Activated B cell treated with CpG ODN at 0.5 μM for 24 hours (primary cell): Measurements from ENCODE around the gene PBX1. TPM values are rescaled to one million over a fixed set of nuclear protein-coding genes. Genes with fewer than 3 reads are reported as not detected.

Experiments
- ATAC-seq: fragments of 200-7000 bp; cut with Tn5 transposase; one replicate; pipeline ENCODE4 v1.10.0; 2021; ENCODE audit warnings: low read depth, mild to moderate bottlenecking, moderate library complexity
- CTCF ChIA-PET: fragments of 350-600 bp; sonication (Branson Sonifier 250); formaldehyde crosslinking; loops from one replicate; lab custom pipeline; 2021; ENCODE audit warnings: antibody characterized with exemption; lab: Charles Lee
- POLR2A ChIA-PET: fragments of 350-600 bp; sonication (Branson Sonifier 250); formaldehyde crosslinking; loops from one replicate; lab custom pipeline; 2021; ENCODE audit warnings: antibody characterized with exemption; lab: Charles Lee
- DNase-seq: peaks from one replicate; pipeline ENCODE4 v3.0.0; 2022
- H3K27ac Mint-ChIP-seq: one replicate; pipeline ENCODE4 v1.8.0; 2020; ENCODE audit warnings: mixed read lengths
- H3K27me3 Mint-ChIP-seq: one replicate; pipeline ENCODE4 v1.8.0; 2021; ENCODE audit warnings: mixed read lengths
- H3K36me3 Mint-ChIP-seq: one replicate; pipeline ENCODE4 v1.8.0; 2021; ENCODE audit warnings: low read depth, mixed read lengths
- H3K4me1 Mint-ChIP-seq: one replicate; pipeline ENCODE4 v1.8.0; 2021; ENCODE audit warnings: mixed read lengths
- H3K4me3 Mint-ChIP-seq: one replicate; pipeline ENCODE4 v1.8.0; 2020; ENCODE audit warnings: mild to moderate bottlenecking, mixed read lengths
- H3K9me3 Mint-ChIP-seq: one replicate; pipeline ENCODE4 v1.8.0; 2020; ENCODE audit warnings: mixed read lengths
- CTCF ChIP-seq: fragments of 200-600 bp; IDR thresholded peaks from one replicate; pipeline ENCODE4 v1.8.0; 2022; ENCODE audit warnings: antibody characterized with exemption, mild to moderate bottlenecking
- intact Hi-C: fragments of 100-400 bp; cut with micrococcal nuclease; formaldehyde crosslinking; loops from one replicate; pipeline ENCODE4 v1.15.1; 2024
- total RNA-seq: library from RNA; stranded (reverse); gene quantifications from 2 replicates; pipeline ENCODE4 v1.2.3, GENCODE V29; 2022

Gene PBX1
- total RNA-seq, 1 donor from 2014 or later: not detected

- TF ChIP-seq CTCF: no peak
- POLR2A ChIA-PET: no interaction called here
- H3K36me3 Mint-ChIP-seq: no peaks in the 10 kb centered on the region
- ATAC-seq (no peak), DNase-seq (no peak)
- H3K27me3 Mint-ChIP-seq: peaks cover 11% of the 10 kb centered on the region
- intact Hi-C loops: no loop called here
- no peaks in the 10 kb centered on the region for H3K4me1 Mint-ChIP-seq
- CTCF ChIA-PET: no interaction called here
- no peak overlapping the region for H3K27ac Mint-ChIP-seq
- H3K9me3 Mint-ChIP-seq: no peaks in the 10 kb centered on the region
- H3K4me3 Mint-ChIP-seq: no peak overlapping the region
Observed at GRCh38 chr1:164590592-164590991, 31.6 kb downstream of the PBX1 start.

DNA sequence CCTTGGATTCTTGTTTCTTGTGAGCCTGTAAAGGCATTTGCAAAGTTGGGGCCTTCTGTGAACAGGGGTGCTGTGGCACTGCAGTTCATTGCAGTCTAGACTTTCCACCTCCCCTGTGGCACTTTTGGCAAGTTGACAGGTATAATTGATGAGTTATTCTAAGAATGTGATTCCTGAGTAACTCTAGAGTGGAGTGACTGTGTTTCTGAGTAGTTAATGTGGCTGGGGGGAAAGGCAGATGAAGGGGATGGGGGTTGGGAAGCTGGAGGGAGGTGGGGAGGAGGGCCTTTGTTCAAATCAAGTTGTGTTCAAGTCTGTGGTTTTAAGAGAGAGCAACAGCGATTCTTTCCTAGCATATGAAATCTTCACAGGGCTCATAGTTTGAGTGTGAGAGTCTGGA, 32.9 kb downstream of the PBX1 start:
- Mint-ChIP-seq H3K4me1 (no peaks in the 10 kb centered on the region), H3K4me3 (no peak overlapping the region), H3K36me3 (no peaks in the 10 kb centered on the region), H3K9me3 (no peaks in the 10 kb centered on the region), H3K27me3 (peaks cover 11% of the 10 kb centered on the region), H3K27ac (no peak overlapping the region)
- TF ChIP-seq CTCF: no peak
- ATAC-seq: no peak
- intact Hi-C loops: no loop called here
- ChIA-PET CTCF (no interaction called here), POLR2A (no interaction called here)
- no peak for DNase-seq

- intact Hi-C loops: no loop called here
Observed at GRCh38 chr1:164592634-164593033, 33.6 kb downstream of the PBX1 start.

DNA sequence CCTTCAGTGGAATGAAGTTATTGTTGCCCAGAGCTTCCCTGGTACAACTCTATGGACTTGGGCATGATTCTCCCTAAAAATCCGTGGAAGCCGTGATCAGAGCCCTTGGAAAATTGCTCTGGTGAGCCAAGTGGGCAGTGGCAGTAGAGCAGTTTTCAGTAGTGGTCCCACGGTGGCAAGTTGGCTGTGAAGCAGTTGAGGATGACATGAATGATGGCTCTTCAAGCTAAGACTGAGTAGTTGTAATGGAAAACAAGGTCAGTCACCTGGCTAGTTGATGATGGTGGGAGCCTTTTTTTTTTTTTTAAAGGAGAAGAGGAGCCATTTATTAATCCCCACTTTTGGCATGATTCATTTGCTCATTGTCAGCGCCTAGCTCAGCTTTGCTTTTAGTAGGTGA, 36.2 kb downstream of the PBX1 start:
- intact Hi-C loops: no loop called here
- Mint-ChIP-seq H3K4me3 (no peak overlapping the region), H3K9me3 (no peaks in the 10 kb centered on the region), H3K36me3 (no peaks in the 10 kb centered on the region), H3K4me1 (no peaks in the 10 kb centered on the region), H3K27me3 (peaks cover 3% of the 10 kb centered on the region), H3K27ac (no peak overlapping the region)
- ChIA-PET CTCF (no interaction called here), POLR2A (no interaction called here)
- ATAC-seq: no peak
- no peak for DNase-seq
- TF ChIP-seq CTCF: no peak

More at GRCh38 chr1:164592634-164593033, 33.6 kb downstream of the PBX1 start:
- H3K36me3 Mint-ChIP-seq: no peaks in the 10 kb centered on the region
- no peak for TF ChIP-seq CTCF
- no peaks in the 10 kb centered on the region for H3K4me1 Mint-ChIP-seq
- CTCF ChIA-PET: no interaction called here
- H3K27ac Mint-ChIP-seq: no peak overlapping the region
- no peaks in the 10 kb centered on the region for H3K9me3 Mint-ChIP-seq
- peaks cover 11% of the 10 kb centered on the region for H3K27me3 Mint-ChIP-seq
- ATAC-seq (no peak), DNase-seq (no peak)
- no peak overlapping the region for H3K4me3 Mint-ChIP-seq
- POLR2A ChIA-PET: no interaction called here

- no peak for ATAC-seq
- intact Hi-C loops: no loop called here
- Mint-ChIP-seq H3K4me1 (no peaks in the 10 kb centered on the region), H3K36me3 (no peaks in the 10 kb centered on the region), H3K9me3 (no peaks in the 10 kb centered on the region), H3K27ac (no peak overlapping the region), H3K27me3 (peaks cover 3% of the 10 kb centered on the region), H3K4me3 (no peak overlapping the region)
- POLR2A ChIA-PET: no interaction called here
- no peak for TF ChIP-seq CTCF
- no peak for DNase-seq
- CTCF ChIA-PET: no interaction called here
Observed at GRCh38 chr1:164596172-164596571, 37.2 kb downstream of the PBX1 start.
